Posterior cingulate gyrus (tissue), 11 donors: ENCODE measurements around the gene MTA1.
A peak's percentile ranks its signal among the peaks of the same experiment; 100 is the strongest.

ENCODE experiments used
- DNase-seq, 10 donors: peaks; one replicate each; pipeline versions ENCODE4 v3.0.0 to v3.0.0-alpha.2; 2020 to 2021; ENCODE audit warnings: mixed read lengths in 3 of 10
- intact Hi-C: fragments of 100-400 bp; cut with DNase I; formaldehyde crosslinking; loops from one replicate; pipeline ENCODE4 v1.15.1; 2023

MTA1 gene

GRCh38 chr14:105471823-105472485 is 52.3 kb downstream of the MTA1 start:
- DNase-seq: no peak
- intact Hi-C loops: no loop called here

- DNase-seq: no peak
- intact Hi-C loops: no loop called here
Measured at GRCh38 chr14:105472486-105472991, 52.9 kb downstream of the MTA1 start.

DNA sequence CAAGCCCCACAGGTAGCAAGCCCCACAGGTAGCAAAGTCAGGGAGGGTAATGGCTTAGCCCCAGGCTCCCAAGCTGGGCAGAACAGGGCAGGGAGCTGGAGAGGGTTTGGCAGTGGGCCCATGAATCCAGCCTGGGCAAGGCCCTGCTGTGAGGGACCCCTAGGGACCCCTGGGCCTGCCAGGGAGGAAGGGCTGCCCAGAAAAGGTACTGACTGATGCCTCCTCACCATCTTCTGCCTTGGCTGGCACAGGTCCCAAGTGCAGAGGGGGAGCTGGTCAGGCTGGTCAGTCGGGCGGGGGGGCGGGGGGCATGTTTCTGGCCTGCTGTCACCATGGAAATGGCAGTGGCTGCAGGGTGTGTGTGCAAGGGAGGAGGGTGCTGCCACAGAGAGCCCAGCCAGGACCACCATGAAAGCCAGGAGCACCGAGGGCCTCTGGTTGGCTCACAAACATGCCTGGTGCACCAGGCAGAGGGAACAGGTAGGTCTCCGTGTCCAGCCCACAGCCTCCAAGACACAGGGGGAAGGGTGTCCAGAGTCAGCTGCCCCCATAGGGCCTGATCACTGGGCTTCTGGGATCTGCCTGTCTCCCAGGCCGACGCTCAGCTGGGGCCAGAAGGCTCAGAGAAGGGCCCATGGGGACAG is 53.5 kb downstream of the MTA1 start:
- intact Hi-C loops: no loop called here

GRCh38 chr14:105473677-105474482 is 54.3 kb downstream of the MTA1 start:
- intact Hi-C loops: no loop called here
- DNase-seq: peak in 8 of 10 donors; percentile 57 to 94 (median 74)

More for the DNA sequence above, 53.5 kb downstream of the MTA1 start:
- DNase-seq: no peak

- intact Hi-C loops: no loop called here
- DNase-seq: peak in 1 of 10 donors; percentile 62
Measured at GRCh38 chr14:105474483-105475268, 55.0 kb downstream of the MTA1 start, which contains the start of gene CRIP2. Gene CRIP2 (plus strand): TSS chr14:105474821. CDS start chr14:105474863, 42 bp downstream.

DNA sequence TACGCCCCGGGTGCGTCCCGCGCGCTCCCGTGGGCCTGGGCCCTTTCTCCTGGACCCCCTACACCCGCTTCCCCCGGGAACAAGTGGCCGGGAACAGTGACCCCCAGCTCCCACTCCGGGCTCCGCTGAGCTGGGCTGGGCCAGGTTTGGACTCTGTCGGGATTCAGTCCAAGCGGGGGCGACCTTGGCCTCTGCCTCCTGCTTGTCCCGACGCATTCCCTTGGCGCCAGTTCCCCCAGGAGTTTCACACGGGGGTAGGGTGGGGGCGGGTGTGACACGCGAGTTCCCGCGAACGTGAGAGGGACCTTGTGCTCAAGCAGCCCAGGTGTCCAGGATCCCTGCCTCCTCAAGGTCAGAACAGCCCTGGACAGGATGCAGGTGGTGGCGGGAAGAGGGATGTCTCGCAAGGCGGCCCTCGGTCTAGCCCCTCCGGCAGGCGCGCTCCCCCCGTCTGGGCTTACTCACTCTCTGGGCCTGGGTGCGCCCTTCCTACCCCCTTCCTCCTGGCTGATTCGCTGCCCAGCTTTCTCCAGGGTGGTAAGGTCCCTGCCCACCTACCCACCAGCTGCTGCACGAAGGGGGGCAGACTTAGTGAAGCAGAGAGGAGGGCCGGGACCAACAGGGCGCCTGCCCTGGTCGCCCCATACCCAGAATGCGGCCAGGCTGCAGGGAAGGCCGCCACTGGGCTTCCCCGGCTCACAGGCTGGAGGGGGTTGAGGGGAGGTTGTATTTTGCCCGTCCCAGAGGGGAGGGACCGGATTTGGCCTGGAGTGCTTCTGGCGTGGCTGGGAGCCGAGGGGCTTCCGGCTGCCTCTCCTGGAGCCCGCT is 55.9 kb downstream of the MTA1 start:
- no peak for DNase-seq
- intact Hi-C loops: no loop called here

GRCh38 chr14:105476097-105476830 is 56.6 kb downstream of the MTA1 start:
- peak; percentile 71 to 97 (median 82) for DNase-seq
- intact Hi-C loops: no loop called here

GRCh38 chr14:105476831-105477659 is 57.4 kb downstream of the MTA1 start:
- no peak for DNase-seq
- intact Hi-C loops: no loop called here

- intact Hi-C loops: no loop called here
- DNase-seq: no peak
Measured at GRCh38 chr14:105477660-105478397, 58.2 kb downstream of the MTA1 start.

DNA sequence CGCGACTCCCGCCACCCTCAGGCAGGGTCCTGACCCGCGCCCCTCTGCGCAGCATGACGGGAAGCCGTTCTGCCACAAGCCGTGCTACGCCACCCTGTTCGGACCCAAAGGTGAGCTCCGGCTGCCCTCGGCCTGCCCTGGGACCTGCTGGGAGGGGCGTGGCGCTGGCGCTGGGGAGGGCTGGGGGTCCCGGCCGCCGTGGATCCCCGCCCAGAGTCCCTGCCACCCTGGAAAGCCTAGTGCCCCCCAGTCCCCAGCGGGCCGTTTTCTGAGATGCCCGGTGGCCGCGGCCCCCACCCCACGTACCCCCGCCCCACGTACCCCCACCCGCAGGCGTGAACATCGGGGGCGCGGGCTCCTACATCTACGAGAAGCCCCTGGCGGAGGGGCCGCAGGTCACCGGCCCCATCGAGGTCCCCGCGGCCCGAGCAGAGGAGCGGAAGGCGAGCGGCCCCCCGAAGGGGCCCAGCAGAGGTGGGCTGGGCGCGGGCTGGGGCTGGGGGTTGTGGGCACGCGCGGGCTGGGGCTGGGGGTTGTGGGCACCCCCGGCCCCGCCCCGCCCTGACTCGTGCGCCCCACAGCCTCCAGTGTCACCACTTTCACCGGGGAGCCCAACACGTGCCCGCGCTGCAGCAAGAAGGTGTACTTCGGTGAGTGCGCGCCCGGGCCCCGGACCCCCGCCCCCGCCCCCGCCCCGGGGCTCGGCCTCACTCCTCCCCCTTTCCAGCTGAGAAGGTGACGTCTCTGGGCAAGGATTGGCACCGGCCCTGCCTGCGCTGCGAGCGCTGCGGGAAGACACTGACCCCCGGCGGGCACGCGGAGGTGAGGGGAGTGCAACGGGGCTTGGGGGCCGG is 59.0 kb downstream of the MTA1 start:
- DNase-seq: no peak
- intact Hi-C loops: no loop called here

DNA sequence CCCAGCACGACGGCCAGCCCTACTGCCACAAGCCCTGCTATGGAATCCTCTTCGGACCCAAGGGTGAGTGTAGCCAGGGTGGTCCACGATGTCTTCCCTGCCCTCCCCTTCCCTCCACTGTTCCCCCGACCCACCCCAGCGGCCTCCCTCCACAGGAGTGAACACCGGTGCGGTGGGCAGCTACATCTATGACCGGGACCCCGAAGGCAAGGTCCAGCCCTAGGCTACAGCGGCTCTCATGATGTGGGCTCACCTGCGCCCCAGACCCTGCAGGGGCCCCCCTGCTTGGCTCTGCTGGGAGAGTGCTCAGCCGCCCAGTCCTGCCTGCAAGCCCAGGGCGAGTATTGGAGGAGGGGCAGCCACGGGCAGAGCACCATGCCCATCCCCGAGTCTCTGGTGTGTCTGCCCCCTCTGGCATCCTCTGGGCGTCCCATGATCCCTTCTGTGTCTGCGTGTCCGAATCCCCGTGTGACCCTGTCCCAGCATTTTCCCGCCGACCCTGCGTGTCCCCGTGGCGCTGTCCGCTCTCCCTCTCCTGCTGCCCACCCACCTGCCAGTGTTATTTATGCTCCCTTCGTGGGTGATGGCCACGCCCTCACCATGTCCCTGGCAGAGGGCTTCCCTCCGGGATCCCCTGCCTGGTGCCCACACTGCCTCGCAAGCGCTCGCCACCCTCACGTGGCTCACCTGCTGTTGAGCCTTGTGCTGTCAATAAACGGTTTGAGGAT is 60.0 kb downstream of the MTA1 start:
- no peak for DNase-seq
- intact Hi-C loops: no loop called here

DNA sequence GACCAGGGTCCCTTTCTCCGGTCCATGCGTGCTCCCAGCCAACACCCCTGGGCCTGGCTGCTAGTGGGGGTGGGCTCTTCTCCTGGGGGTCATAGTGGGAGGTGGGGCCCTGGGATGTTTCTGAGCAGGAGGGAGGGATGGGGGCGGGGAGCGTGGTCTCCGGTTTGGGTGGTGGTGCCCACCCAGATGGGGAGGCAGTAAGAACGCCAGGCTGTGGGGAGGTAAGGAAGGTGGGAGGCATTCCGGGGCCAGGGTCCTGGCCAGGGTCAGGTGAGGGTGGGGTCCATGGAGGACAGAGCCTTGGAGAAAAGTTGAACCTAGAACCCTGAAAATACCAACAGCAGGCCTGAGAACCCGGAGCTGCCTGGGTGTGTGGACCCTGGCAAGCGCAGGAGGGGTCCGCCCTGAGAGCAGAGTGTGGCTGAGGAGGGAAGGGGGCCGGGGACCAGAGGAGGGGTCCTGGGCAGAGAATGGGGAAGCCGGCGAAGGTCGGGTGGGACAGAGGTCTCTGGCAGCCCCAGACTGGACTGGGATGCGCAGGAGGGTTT is 60.6 kb downstream of the MTA1 start:
- no peak for DNase-seq

GRCh38 chr14:105480807-105481801 is 61.5 kb downstream of the MTA1 start:
- peak; percentile 79 to 98 (median 90) for DNase-seq
- intact Hi-C loops: loop anchor here (1.0 kb wide), 2 partner anchors 9 to 47 kb away; no protein-coding TSS in a partner anchor

More for the DNA sequence above, 60.6 kb downstream of the MTA1 start:
- intact Hi-C loops: no loop called here
